Superior temporal gyrus (tissue), 1 donor: ENCODE data around the gene ARL13B.
"Not testable (repeated sequence)": the region's sequence is repeated elsewhere in the genome, so short reads cannot be mapped to it uniquely, and the experiment has no call there.

Experiments used
- DNase-seq: peaks from one replicate; pipeline ENCODE4 v3.0.0-alpha.2; 2016; ENCODE audit errors: extremely low spot score

The ARL13B gene

GRCh38 chr3:93979850-93980676 is at the start of gene ARL13B:
Gene ARL13B, plus strand, starts transcription at chr3:93980155. Its CDS starts 269 bp downstream, at chr3:93980424.
- DNase-seq, result peak; percentile 98

DNA sequence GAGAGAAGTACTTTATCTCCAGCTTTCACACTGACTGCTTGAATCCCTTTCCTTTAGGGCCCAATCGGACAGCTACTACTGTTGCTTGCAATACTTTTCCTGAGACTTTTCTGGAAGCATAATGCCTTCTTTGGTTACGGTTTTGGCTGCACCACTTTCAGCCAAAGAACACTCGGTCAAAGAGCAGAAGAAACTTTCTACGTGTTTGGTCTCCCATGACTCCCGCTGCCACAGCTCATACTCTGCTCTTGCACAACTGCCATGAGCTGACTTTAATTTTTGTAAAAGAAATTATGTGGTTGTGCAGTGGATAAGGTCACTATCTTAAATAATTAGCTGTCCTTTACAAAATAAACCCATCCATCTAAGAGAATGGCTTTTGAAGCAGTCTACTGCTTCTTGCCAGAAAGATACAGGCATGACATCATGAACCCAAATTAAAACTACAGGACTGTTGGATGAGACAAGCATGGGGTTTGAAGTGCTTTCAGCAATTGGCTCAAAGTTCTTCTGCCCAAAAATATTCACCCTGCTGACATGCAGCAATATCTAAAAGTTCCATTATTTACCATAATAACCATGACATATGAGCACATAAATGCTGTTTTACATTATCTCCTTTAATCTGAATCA is 48.2 kb upstream of the ARL13B start:
- no peak for DNase-seq

DNA sequence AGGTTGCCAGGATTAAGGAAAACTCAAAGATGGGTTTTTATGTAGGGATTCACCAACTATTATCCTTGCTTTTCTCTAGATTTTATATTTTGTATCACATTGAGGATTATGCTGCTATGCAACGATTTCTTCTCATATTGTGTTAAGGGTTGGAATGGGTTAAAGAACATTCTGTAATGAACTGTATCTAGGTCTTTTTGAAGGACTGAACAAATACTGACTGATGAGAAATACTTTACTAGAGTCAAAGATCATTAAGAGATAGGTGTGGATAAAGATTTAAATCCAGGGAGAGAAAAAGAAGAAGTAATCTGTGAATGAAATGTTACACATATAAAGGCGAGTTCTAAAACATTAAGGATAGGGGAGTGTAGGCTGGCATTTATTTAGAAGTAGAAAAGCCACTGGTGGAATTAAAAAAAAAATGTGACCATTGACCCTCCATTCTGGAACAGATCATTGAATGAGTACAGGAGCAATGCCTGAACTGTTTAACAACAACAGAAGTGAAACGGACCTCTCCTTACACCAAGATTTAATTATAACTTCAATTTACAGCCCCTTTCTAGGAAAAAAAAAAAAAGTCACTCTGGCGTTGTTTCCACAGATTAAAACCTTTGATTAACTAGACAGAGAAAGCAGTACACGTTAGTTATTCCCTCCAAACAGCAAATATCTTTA is 45.4 kb upstream of the ARL13B start:
- no peak for DNase-seq

GRCh38 chr3:93936549-93936948 is 43.4 kb upstream of the ARL13B start:
- DNase-seq, result no peak

GRCh38 chr3:93937485-93937884 is 42.5 kb upstream of the ARL13B start:
- DNase-seq, result not testable (repeated sequence)

- not testable (repeated sequence) for DNase-seq
Measured at GRCh38 chr3:93949958-93950357, 30.0 kb upstream of the ARL13B start.

GRCh38 chr3:93961026-93961425 is 18.9 kb upstream of the ARL13B start:
- no peak for DNase-seq

DNA sequence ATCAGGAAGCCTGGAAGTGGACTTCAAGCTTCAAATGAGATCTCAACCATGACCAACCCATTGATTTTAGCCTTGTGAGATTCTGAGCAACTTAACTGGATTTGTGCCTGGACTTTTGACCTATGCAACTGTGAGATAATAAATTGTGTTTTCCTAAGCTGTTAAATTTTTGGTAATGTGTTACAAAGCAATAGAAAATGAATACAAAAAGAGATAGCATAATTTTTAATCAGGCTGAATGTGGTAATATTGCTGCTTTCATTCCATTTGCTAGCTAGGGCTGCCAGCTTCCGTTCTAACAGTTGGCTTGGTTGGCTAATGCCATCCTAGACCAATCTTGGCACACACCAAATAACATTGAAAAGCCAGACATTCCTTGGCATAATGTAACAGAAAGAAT is 18.5 kb upstream of the ARL13B start:
- no peak for DNase-seq

- DNase-seq, result no peak
Measured at GRCh38 chr3:93962798-93963197, 17.2 kb upstream of the ARL13B start.

- DNase-seq, result not testable (repeated sequence)
Measured at GRCh38 chr3:93965106-93965505, 14.8 kb upstream of the ARL13B start.

GRCh38 chr3:93969443-93969842 is 10.5 kb upstream of the ARL13B start:
- no peak for DNase-seq

GRCh38 chr3:93969997-93970396 is 10.0 kb upstream of the ARL13B start:
- DNase-seq, result no peak

DNA sequence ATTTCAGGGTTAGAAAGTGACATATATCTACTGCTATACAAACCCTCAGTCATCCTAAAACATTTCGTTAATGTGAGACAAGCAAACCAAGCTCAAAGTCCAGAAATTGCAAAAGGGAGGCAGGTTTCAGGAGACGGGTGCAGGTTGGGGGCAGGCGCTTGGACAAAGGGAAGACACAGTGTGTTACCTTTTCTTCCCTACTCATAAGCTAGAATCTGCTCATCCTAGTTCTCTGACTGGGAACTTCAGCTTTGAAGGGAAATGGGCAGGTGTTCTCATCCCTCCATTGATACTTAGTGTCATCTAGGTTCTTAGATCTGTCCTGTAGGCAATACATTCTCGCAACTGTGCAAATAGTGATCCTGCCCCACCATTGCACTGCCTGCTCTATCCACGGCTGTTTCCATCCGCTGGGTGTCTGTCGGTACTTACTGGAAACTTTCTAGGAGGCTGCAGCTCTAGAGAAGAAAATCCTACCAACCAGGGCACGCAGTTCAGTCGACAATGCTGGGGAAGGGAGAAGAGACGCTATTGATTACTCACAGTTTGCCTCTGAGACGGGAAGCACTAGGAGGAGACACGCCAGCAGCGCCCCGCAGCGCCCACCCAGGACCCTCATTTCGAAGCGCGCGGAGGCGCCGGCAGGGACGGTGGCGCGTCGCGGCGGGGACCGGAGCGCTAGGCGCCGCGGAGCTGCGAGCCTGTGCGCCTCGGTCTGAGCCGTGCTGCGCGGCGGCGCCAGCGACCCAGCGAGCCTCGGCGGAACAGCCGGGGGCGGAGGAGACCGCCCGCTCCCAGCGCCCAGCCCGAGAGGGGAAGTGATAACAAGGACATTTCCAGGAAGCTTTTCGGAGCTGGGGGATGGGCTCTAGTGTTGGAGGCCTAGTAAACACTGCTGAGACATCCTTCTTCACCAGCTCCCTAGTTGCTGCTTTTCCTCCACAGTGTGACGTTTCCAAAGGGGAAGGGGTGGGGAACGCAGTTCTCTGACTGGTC is 6.5 kb upstream of the ARL13B start, which contains the start of gene PROS1:
TSS of gene PROS1 (minus strand) at position 766 of the 996 bp plus-strand sequence. CDS start at position 619, 147 bp downstream.
- DNase-seq, result peak; percentile 73

- no peak for DNase-seq
Measured at GRCh38 chr3:93981649-93982048, 1.7 kb downstream of the ARL13B start.

DNA sequence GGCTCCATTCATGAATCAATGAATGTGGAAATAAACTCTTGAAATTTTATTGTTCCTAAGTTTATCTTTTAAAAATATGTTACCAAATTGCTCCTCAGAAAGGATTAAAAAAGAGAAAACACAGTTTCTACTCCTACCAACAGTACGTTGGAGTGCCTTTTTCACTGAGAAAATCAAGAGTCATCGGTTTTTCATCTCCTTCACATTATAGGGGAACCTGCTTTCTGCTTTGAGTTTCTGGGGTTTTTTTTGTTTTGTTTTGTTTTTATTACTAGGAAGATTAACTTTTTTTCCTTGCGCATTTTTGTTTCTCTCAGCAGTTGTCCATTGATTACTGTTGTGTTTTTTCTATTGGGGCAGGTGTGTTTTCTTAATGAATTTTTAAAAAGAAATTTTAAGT is 3.5 kb downstream of the ARL13B start:
- no peak for DNase-seq

DNA sequence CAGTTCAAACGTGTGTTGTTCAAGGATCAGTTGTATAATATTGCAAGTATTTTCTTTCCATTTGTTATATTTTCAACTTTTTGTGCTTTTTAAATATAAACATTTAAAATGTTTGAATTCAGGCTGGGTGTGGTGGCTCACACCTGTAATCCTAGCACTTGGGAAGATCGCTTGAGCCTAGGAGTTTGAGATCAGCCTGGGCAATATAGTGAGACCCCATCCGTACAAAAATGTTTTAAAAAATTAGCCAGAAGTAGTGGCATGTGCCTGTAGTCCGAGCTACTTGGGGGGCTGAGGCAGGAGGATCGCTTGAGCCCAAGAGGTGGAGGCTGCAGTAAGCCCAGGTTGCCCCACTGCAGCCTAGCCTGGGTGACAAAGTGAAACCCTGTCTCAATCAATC is 4.7 kb downstream of the ARL13B start:
- DNase-seq, result no peak

GRCh38 chr3:93988283-93988682 is 8.3 kb downstream of the ARL13B start:
- DNase-seq, result no peak

DNA sequence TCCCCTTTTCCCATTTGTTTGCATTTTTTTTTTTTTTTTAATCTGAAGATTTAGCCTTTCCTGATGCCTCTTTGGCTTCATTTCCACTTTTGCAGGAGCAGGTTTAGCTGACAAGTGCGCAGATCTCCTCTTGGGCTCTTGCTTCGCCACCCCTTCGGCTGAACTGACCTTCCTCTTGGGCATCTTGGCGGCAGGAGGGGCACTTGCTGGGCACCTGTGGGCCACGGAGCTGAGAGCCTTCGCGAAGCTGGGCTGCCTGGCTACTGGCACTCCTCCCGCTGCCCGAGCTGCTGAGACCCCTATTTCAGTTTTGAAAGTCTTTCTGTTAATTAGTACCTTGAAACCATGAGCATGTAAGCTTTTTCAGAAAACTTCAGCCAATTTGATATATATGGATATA is 8.8 kb downstream of the ARL13B start:
- DNase-seq, result no peak

DNA sequence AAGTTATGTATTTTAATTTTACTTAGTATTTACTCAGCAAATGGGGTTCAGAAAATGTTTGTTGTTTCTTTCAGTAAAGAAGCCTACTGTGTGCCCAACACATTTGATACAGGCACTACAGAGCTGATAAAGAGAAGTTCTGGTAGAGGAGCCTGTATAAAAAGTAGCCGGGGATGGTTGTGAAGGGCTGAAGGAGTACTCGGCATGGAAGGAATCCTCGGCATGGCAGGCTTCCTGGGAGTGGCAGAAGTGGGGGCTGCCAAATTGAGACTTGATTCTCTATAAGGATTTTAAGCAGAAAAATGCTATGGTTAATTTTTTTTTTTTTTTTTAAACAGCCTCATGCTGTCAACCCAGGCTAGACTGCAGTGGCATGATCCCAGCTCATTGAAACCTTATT is 9.3 kb downstream of the ARL13B start:
- DNase-seq, result no peak

DNA sequence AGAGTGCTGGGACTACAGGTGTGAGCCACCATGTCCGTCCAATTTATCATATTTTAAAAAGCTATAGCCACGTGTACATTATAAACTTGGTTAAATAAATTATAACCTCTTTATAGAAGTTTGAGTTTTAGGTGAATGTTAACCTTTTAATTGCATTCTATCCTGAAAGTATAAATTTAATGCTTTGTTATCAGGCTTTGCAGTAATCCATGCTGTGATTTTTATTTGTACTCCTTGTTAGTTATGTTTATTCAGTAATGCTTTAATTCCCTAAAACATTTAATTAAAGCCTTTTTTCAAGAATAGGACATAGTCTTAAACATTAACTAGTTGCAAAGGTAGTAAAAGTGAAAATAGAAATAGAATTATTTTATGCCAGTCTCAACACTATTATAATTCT is 11.7 kb downstream of the ARL13B start:
- no peak for DNase-seq

DNA sequence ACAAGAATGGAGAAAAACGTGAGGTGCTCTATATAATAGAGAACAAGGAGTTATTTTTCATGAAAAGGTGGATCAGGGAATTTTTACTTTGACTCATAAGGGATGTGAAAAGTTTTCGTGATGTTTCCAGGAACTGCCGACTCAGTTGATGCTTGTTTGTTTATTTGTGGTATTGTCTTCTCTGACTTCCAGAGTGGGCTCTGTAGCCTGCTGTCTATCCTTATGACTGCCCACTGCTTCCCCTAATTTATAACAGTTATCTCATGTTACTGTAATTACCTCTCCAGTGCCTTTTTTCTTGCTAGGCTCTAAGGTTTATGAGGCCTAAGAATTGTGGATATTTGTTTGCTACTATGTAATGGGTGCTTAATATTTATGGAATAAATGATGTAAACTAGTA is 12.3 kb downstream of the ARL13B start:
- DNase-seq, result no peak
